Head of caudate nucleus (tissue), 42 donors: ENCODE measurements around the gene BCKDHA.

Experiments
- DNase-seq, 42 donors: peaks; one replicate each; pipeline versions ENCODE4 v3.0.0 to v3.0.0-alpha.2; 2020 to 2021; ENCODE audit warnings: mixed read lengths in 7 of 42
- intact Hi-C: fragments of 100-400 bp; cut with DNase I; formaldehyde crosslinking; loops from one replicate; pipeline ENCODE4 v1.15.0; 2022

Gene BCKDHA

GRCh38 chr19:41416194-41416674, 18.6 kb downstream of the BCKDHA start:
- intact Hi-C loops: no loop called here

GRCh38 chr19:41420101-41420880, 22.7 kb downstream of the BCKDHA start:
- intact Hi-C loops: no loop called here
- peak in 11 of 42 donors; percentile 19 to 55 (median 32) for DNase-seq

More at GRCh38 chr19:41416194-41416674, 18.6 kb downstream of the BCKDHA start:
- no peak for DNase-seq

GRCh38 chr19:41421314-41421713, 23.7 kb downstream of the BCKDHA start:
- intact Hi-C loops: no loop called here
- DNase-seq: no peak

- intact Hi-C loops: no loop called here
- no peak for DNase-seq
These were observed 24.4 kb downstream of the BCKDHA start for GRCh38 chr19:41421973-41422372.

- intact Hi-C loops: no loop called here
- no peak for DNase-seq
These were observed 24.8 kb downstream of the BCKDHA start for GRCh38 chr19:41422456-41422855.

GRCh38 chr19:41422955-41423354, 25.3 kb downstream of the BCKDHA start:
- intact Hi-C loops: no loop called here
- DNase-seq: no peak

- no peak for DNase-seq
- intact Hi-C loops: no loop called here
These were observed 26.9 kb downstream of the BCKDHA start for GRCh38 chr19:41424335-41425173.

GRCh38 chr19:41425174-41426115, 27.8 kb downstream of the BCKDHA start:
- no peak for DNase-seq
- intact Hi-C loops: no loop called here

- no peak for DNase-seq
- intact Hi-C loops: no loop called here
These were observed 28.7 kb downstream of the BCKDHA start for GRCh38 chr19:41426116-41426841.

GRCh38 chr19:41426952-41427646, 29.5 kb downstream of the BCKDHA start, which contains the start of gene B3GNT8:
TSS of gene B3GNT8 (minus strand) at chr19:41427374. CDS start at chr19:41426778, 596 bp downstream.
- DNase-seq: peak in 5 of 42 donors; percentile 20 to 43 (median 27)

GRCh38 chr19:41427647-41428480, 30.2 kb downstream of the BCKDHA start:
- DNase-seq: peak in 10 of 42 donors; percentile 15 to 57 (median 26)

More at GRCh38 chr19:41426952-41427646, 29.5 kb downstream of the BCKDHA start, which contains the start of gene B3GNT8:
- intact Hi-C loops: no loop called here

GRCh38 chr19:41428481-41428859, 30.9 kb downstream of the BCKDHA start:
- no peak for DNase-seq
- intact Hi-C loops: no loop called here

More at GRCh38 chr19:41427647-41428480, 30.2 kb downstream of the BCKDHA start:
- intact Hi-C loops: no loop called here

GRCh38 chr19:41430922-41431321, 33.3 kb downstream of the BCKDHA start:
- no peak for DNase-seq
- intact Hi-C loops: loop anchor here (10.0 kb wide), 1 partner anchor 166 kb away; the partner anchor contains the start of gene HNRNPUL1

- intact Hi-C loops: loop anchor here (10.0 kb wide), 1 partner anchor 167 kb away; the partner anchor contains the start of gene HNRNPUL1
- peak in 6 of 42 donors; percentile 11 to 53 (median 40) for DNase-seq
These were observed 34.1 kb downstream of the BCKDHA start for GRCh38 chr19:41431426-41432386.

- DNase-seq: no peak
- intact Hi-C loops: loop anchor here (10.0 kb wide), 1 partner anchor 168 kb away; the partner anchor contains the start of gene HNRNPUL1
These were observed 35.6 kb downstream of the BCKDHA start for GRCh38 chr19:41433171-41433570.
